Urinary bladder (tissue), 4 donors: ENCODE results near the gene SMG5. TPM values are rescaled to one million over a fixed set of nuclear protein-coding genes. Genes with fewer than 3 reads are reported as not detected.

Experiments used
- DNase-seq: peaks from one replicate; pipeline ENCODE4 v3.0.0-alpha.2; 2015; ENCODE audit errors: extremely low spot score
- H3K27ac ChIP-seq: one replicate; pipeline ENCODE4 v1.5.1; 2013; ENCODE audit warnings: low read depth, mild to moderate bottlenecking, moderate library complexity
- H3K36me3 ChIP-seq: one replicate; pipeline ENCODE4 v1.6.1; 2013; ENCODE audit warnings: mild to moderate bottlenecking, moderate library complexity; ENCODE audit not compliant: insufficient read depth
- H3K4me1 ChIP-seq: one replicate; pipeline ENCODE4 v1.6.1; 2013; ENCODE audit warnings: mild to moderate bottlenecking, moderate library complexity; ENCODE audit not compliant: insufficient read depth
- H3K4me3 ChIP-seq: one replicate; pipeline ENCODE4 v1.5.1; 2013; ENCODE audit warnings: low read depth, low read length
- WGBS: extraction: QIAGEN DNeasy Blood & Tissue Kit; methylation state at CpG from one replicate; pipeline ENCODE4 v1.1.7; 2013; 5-methylcytosine and 5-hydroxymethylcytosine counted together
- polyA plus RNA-seq: library from polyadenylated mRNA; stranded (reverse); fragments of 200-250 nt; gene quantifications from one replicate; pipeline ENCODE4 v1.2.3, GENCODE V29; 2013
- total RNA-seq: library from RNA; depleted of rRNA; stranded (reverse); fragments of >200 nt; gene quantifications from one replicate; pipeline ENCODE4 v1.2.3, GENCODE V29; 2014
- donor health status: healthy with polysubstance abuse.
- donor health status: healthy.

SMG5 gene
- total and polyA plus RNA-seq, 2 donors, result 33.3 to 47.3 TPM

DNA sequence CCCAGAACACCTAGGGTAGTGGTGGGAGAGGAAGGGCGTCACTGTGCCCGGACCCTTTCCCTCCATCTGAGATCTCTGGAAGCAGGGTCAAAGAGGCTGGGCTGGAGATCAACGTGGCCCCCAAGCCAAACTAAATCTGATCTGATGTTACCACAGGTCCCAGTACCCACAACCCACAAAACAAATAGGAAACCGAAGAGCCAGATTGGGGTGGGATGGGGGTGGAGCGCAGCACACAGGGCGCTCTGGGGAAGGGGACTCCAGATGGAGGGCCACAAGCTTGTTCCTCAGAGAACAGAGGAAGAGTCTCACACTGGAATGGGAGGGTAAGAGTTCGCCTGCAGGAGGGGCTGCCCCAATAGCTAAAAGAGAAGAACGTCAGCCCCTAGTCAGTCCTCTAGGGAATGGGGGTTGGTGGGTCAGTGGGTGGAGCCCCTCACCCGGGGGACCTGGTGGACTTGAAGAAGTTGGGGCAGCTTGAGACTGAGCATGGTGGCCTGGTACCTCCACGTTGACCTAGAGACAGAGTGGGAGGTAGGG, 36.3 kb downstream of the SMG5 start:
- Histone ChIP-seq H3K4me1 (no peaks in the 10 kb centered on the region), H3K36me3 (no peaks in the 10 kb centered on the region), H3K27ac (no peak overlapping the region), H3K4me3 (no peak overlapping the region)
- DNase-seq, result no peak
- 58% methylated on average over 10 of the region's 10 CpGs for WGBS

DNA sequence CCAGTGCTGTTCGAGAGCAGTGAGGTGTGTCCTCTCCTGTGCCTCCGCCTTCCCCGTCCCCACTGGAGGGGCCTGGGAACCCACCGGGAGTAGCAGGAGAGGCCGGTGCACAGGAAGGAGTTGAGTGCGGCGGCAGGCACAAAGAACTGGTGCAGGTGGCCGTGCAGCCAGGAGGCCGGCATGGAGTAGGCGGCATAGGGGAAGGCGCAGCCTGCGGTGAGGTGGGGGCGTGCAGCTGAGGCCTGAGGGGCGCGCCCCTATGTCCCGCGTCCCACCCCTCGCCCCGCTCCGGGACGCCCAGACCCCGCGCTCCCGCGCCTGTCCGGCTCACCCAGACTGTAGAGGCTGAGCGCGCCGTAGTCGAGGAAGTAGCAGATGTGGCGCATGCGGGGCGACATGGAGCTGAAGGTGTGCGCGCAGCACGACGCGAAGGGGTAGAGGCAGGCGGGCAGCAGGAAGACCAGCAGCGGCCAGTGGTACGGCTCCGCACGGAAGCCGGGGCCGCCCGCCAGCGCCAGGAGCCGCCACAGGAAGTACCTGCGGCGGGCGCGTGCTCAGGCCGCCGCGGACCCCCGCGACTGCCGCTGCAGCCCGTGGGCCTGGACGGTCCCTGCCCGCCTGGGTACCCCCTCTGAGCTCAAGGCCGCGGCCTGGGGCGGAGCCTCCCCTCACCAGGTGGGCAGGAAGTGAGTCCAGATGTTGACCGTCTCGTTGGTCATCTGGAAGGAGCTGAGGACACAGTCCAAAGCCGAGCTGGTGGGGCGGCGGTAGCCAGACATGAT, 37.0 kb downstream of the SMG5 start:
- no peaks in the 10 kb centered on the region for H3K4me1 ChIP-seq
- no peak overlapping the region for H3K4me3 ChIP-seq
- H3K36me3 ChIP-seq, result no peaks in the 10 kb centered on the region
- DNase-seq, result no peak
- H3K27ac ChIP-seq, result no peak overlapping the region
- 5% methylated on average over 69 of the region's 69 CpGs for WGBS

GRCh38 chr1:156244712-156245111, 37.9 kb downstream of the SMG5 start:
- no peaks in the 10 kb centered on the region for H3K4me1 ChIP-seq
- DNase-seq, result no peak
- H3K4me3 ChIP-seq, result no peak overlapping the region
- no peak overlapping the region for H3K27ac ChIP-seq
- peaks cover 2% of the 10 kb centered on the region for H3K36me3 ChIP-seq
- WGBS, result 88% methylated on average over 17 of the region's 17 CpGs

- Histone ChIP-seq H3K27ac (no peak overlapping the region), H3K4me3 (no peak overlapping the region), H3K36me3 (peaks cover 2% of the 10 kb centered on the region), H3K4me1 (no peaks in the 10 kb centered on the region)
- DNase-seq, result no peak
- WGBS, result 83% methylated on average over 2 of the region's 2 CpGs
Observed at GRCh38 chr1:156244126-156244525, 38.5 kb downstream of the SMG5 start.

DNA sequence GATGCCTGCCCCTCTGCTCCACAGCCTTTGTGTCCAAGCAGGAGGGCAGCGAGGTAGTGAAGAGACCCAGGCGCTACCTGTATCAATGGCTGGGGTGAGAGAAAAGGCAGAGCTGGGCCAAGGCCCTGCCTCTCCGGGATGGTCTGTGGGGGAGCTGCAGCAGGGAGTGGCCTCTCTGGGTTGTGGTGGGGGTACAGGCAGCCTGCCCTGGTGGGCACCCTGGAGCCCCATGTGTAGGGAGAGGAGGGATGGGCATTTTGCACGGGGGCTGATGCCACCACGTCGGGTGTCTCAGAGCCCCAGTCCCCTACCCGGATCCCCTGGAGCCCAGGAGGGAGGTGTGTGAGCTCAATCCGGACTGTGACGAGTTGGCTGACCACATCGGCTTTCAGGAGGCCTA, 39.9 kb downstream of the SMG5 start:
- no peak for DNase-seq
- Histone ChIP-seq H3K36me3 (peaks cover 3% of the 10 kb centered on the region), H3K27ac (no peak overlapping the region), H3K4me1 (no peaks in the 10 kb centered on the region), H3K4me3 (no peak overlapping the region)
- WGBS, result 77% methylated on average over 10 of the region's 10 CpGs

GRCh38 chr1:156241926-156242325, 40.7 kb downstream of the SMG5 start, which contains the start of gene BGLAP:
BGLAP (plus strand) TSS chr1:156242184; CDS start chr1:156242232, 48 bp downstream.
- peaks cover 3% of the 10 kb centered on the region for H3K36me3 ChIP-seq
- no peak for DNase-seq
- H3K4me3 ChIP-seq, result no peak within 1 kb of the TSS
- no peak within 1 kb of the TSS for H3K27ac ChIP-seq
- no peaks in the 10 kb centered on the region for H3K4me1 ChIP-seq
- WGBS, result 82% methylated on average over 14 of the region's 14 CpGs

DNA sequence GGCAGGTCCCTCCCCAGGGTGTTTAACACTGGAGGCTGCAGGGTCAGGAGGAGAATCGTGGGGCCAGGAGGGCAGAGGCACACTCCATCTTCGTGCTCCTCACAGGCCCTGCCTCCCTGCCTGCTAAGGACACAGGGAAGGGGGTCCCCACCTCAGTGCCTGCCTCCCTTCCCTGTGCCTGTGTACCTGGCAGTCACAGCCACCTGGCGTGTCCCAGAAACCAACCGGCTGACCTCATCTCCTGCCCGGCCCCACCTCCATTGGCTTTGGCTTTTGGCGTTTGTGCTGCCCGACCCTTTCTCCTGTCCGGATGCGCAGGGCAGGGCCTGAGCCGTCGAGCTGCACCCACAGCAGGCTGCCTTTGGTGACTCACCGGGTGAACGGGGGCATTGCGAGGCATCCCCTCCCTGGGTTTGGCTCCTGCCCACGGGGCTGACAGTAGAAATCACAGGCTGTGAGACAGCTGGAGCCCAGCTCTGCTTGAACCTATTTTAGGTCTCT, 41.3 kb downstream of the SMG5 start:
- Histone ChIP-seq H3K4me3 (no peak overlapping the region), H3K4me1 (no peaks in the 10 kb centered on the region), H3K27ac (no peak overlapping the region), H3K36me3 (peaks cover 6% of the 10 kb centered on the region)
- DNase-seq, result no peak
- 70% methylated on average over 15 of the region's 15 CpGs for WGBS

GRCh38 chr1:156238248-156238647, 44.4 kb downstream of the SMG5 start:
- WGBS, result 96% methylated on average over 5 of the region's 5 CpGs
- no peak overlapping the region for H3K4me3 ChIP-seq
- H3K4me1 ChIP-seq, result no peaks in the 10 kb centered on the region
- no peak for DNase-seq
- H3K27ac ChIP-seq, result no peak overlapping the region
- peaks cover 8% of the 10 kb centered on the region for H3K36me3 ChIP-seq

GRCh38 chr1:156236164-156236563, 46.5 kb downstream of the SMG5 start:
- H3K4me1 ChIP-seq, result no peaks in the 10 kb centered on the region
- H3K27ac ChIP-seq, result no peak overlapping the region
- WGBS, result 94% methylated on average over 12 of the region's 12 CpGs
- peaks cover 8% of the 10 kb centered on the region for H3K36me3 ChIP-seq
- H3K4me3 ChIP-seq, result no peak overlapping the region
- no peak for DNase-seq

GRCh38 chr1:156233426-156234127, 49.0 kb downstream of the SMG5 start:
- peaks cover 6% of the 10 kb centered on the region for H3K36me3 ChIP-seq
- no peak overlapping the region for H3K4me3 ChIP-seq
- DNase-seq, result no peak
- 80% methylated on average over 5 of the region's 5 CpGs for WGBS
- H3K27ac ChIP-seq, result no peak overlapping the region
- H3K4me1 ChIP-seq, result no peaks in the 10 kb centered on the region

DNA sequence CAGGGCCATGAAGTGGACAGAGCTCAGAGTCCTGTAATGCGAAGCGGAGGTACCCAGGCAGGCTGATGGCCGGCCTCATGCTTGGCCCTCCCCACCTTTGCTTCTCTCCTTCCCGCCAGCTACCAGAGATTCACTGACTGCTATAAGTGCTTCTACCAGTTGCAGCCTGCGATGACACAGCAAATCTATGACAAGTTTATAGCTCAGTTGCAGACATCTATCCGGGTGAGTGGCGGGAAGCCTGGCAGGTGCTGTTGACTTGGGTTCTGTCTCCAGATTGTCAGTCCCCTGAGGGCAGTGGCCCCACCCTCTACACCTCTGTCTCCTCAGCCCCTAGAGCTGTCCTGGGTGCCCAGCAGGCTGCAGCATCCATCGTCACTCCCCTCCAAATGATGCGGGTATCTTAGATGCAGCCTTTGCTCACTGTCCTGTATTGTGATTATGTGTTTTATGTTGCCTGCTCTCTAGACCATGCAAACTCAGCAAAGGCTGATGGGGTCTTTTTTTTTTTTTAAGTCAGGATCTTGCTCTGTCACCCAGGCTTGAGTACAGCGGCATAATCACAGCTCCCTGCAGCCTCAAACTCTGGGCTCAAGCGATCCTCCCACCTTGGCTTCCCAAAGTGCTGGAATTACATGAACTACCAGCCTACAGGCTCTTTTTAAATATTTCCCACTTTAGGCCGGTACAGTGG, 50.3 kb downstream of the SMG5 start:
- Histone ChIP-seq H3K4me1 (no peaks in the 10 kb centered on the region), H3K4me3 (no peak overlapping the region), H3K36me3 (peaks cover 5% of the 10 kb centered on the region), H3K27ac (no peak overlapping the region)
- 93% methylated on average over 12 of the region's 12 CpGs for WGBS
- no peak for DNase-seq

DNA sequence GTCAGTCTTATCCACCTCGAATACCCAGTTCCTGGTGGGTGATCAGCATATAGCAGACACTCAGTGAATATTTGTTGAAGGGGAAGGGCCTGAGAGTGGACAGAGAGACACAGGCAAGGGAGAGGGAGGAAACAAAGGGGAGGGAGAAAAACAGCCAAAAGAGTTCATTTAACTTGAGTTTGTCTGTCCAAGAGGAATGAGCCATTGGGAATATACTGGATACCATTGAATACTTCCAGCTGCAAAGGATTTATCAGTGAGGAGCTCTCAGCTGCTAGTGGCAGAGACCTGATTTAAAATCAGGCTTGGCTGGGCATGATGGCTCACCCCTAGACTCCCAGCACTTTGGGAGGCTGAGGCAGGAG, 52.2 kb downstream of the SMG5 start:
- DNase-seq, result no peak
- no peaks in the 10 kb centered on the region for H3K4me1 ChIP-seq

GRCh38 chr1:156229809-156230472, 52.7 kb downstream of the SMG5 start:
- no peak for DNase-seq
- Histone ChIP-seq H3K4me1 (no peaks in the 10 kb centered on the region), H3K36me3 (no peaks in the 10 kb centered on the region), H3K4me3 (no peak overlapping the region), H3K27ac (no peak overlapping the region)
- WGBS, result 74% methylated on average over 11 of the region's 11 CpGs

More for the DNA sequence above, 52.2 kb downstream of the SMG5 start:
- no peak overlapping the region for H3K27ac ChIP-seq
- WGBS, result 77% methylated on average over 1 of the region's 1 CpG
- H3K36me3 ChIP-seq, result no peaks in the 10 kb centered on the region
- no peak overlapping the region for H3K4me3 ChIP-seq
